ENCODE results near the gene TXLNG.

TXLNG gene

GRCh38 chrX:16839219-16839851, 53.1 kb downstream of the TXLNG start:
- H3K27ac ChIP-seq = no peak overlapping the region
- no peak overlapping the region for H3K4me2 ChIP-seq
- H3K36me3 ChIP-seq = peaks cover 67 to 100% (median 92%) of the 10 kb centered on the region in 11 experiments
- H3K4me1 ChIP-seq = peaks cover 0 to 5% (median 0%) of the 10 kb centered on the region in 10 experiments; a peak in 1 of 20 replicates
- no peak overlapping the region for H3K4me3 ChIP-seq
- H4K20me1 ChIP-seq = peaks cover 0 to 37% (median 11%) of the 10 kb centered on the region in 11 experiments; a peak in 9 of 22 replicates
- no peaks in the 10 kb centered on the region for H3K9me3 ChIP-seq (replicated peaks in 1 of 11)
- TF ChIP-seq Cebpa-rat (IDR thresholded peaks at IDR 0.05) = no peak
- H3K27me3 ChIP-seq = no peaks in the 10 kb centered on the region
- no peak overlapping the region for H3K9ac ChIP-seq

DNA sequence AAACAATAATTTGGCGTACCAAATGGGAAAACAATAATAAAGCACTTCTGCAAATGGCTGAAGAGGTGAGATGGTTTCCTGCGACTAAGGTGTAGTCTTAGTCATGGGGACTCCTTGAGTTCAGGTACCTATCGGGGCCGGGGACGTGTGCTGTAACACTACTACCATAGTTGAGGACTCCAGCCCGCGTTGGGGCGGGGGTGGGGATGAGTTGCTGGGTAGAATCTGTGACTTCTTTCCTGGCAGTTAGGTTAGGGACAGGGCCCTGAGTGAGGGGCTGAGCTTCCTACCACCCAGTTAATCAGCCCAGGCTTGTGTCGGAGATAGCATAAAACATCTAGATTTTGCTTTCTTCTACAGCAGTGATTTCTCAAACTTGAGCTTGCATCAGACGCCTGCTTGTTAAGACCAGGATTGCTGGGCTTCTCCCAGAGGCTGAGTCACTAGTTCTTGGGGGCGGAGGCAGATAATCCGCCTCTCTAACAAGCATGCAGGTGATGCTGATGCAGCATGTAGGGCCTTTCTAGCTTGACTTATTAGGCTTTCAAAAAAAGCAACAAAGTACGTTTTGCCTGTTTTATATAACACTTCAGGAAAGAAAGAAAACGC, 53.7 kb downstream of the TXLNG start:
- no peak overlapping the region for H3K4me2 ChIP-seq
- no peak for TF ChIP-seq Cebpa-rat (IDR thresholded peaks at IDR 0.05)
- H3K27ac ChIP-seq = no peak overlapping the region
- H3K27me3 ChIP-seq = no peaks in the 10 kb centered on the region
- peaks cover 0 to 5% (median 0%) of the 10 kb centered on the region in 10 experiments; a peak in 1 of 20 replicates for H3K4me1 ChIP-seq
- no peak overlapping the region for H3K4me3 ChIP-seq
- H3K36me3 ChIP-seq = peaks cover 68 to 100% (median 92%) of the 10 kb centered on the region in 11 experiments
- no peaks in the 10 kb centered on the region for H3K9me3 ChIP-seq (replicated peaks in 1 of 11)
- H4K20me1 ChIP-seq = peaks cover 0 to 37% (median 11%) of the 10 kb centered on the region in 11 experiments; a peak in 10 of 22 replicates
- no peak overlapping the region for H3K9ac ChIP-seq

DNA sequence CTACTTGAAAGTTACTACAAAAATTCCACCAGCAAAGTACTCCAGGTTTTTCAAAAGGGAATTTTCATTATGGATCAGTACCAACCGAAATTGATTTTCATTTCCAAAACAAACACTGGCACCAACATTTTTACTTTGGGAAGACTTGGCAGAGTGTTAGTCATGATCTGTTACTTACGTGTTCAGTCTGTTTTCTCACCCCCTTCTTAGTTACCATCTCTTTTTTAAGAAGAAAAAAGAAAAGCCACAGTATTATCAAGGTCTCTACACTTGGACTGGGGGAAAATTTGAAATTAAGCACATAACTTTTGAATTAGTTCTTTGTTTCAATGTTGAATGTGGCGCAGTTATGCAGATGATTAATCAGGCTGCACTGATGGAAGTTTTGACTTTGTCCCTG, 56.4 kb downstream of the TXLNG start:
- Histone ChIP-seq H3K4me2 (no peak overlapping the region), H3K27me3 (no peaks in the 10 kb centered on the region), H3K4me3 (no peak overlapping the region), H3K36me3 (peaks cover 70 to 100% (median 96%) of the 10 kb centered on the region in 11 experiments), H3K4me1 (no peaks in the 10 kb centered on the region), H3K9me3 (replicated peaks in 1 of 11) (no peaks in the 10 kb centered on the region), H3K9ac (no peak overlapping the region), H4K20me1 (peaks cover 0 to 46% (median 12%) of the 10 kb centered on the region in 11 experiments; a peak in 11 of 22 replicates), H3K27ac (no peak overlapping the region)
- TF ChIP-seq Cebpa-rat (IDR thresholded peaks at IDR 0.05) = no peak

DNA sequence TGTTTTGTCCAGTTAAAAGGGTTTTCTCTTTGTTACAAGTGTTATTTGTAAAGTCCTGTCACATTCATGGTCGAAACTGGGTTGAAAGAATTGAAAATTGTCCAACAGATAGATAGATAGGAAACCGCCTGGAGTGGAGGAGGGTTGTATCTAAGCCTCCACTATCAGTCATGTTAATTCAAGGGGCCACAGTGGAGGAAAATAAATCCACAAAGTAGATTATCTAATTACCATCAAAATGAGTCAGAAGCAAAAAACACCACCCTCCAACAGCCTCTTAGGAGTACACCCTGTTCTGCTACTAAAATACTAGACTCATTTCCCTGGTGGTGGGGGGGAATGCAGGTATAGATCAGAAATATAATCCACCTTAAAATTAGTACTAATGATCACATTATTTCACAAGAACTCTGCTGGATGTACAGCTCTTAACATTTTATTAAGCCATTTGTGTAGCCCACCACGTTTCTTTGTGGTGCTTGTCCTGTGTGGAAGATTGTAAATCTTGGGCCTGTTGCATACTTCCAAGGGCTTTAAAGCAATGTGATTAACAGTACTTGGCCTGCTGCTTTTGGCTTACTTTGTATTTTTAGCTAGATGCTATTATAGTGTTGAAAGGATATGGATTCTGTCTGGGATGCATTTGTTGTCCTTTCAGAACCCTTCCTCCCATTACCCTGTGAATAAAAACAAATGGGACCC, 57.1 kb downstream of the TXLNG start:
- H3K36me3 ChIP-seq = peaks cover 69 to 100% (median 96%) of the 10 kb centered on the region in 11 experiments

DNA sequence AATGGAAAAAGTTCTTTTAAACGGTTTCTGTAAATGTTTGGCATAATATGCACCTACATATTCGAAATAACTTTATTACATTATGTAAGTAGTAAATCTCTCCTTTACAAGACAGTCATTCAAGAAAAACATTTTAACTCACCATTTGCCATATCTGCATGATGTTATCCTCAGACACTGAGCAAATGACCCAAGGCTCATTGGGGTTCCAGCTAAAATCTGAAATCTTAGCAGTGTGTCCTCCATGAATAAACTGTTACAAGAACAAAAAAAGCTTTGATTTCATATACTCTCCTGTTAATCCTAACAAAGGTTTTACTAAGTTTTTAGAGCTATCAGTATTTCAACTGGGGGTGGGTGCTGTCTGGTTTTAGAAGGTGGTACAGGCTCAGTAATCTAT, 59.4 kb downstream of the TXLNG start:
- Histone ChIP-seq H3K27me3 (peaks cover 0 to 17% (median 3%) of the 10 kb centered on the region in 11 experiments; a peak in 9 of 22 replicates), H3K9ac (no peak overlapping the region), H3K4me1 (no peaks in the 10 kb centered on the region), H4K20me1 (peaks cover 0 to 41% (median 15%) of the 10 kb centered on the region in 11 experiments; a peak in 9 of 22 replicates), H3K9me3 (replicated peaks in 1 of 11) (no peaks in the 10 kb centered on the region), H3K36me3 (peaks cover 62 to 100% (median 93%) of the 10 kb centered on the region in 11 experiments), H3K4me3 (no peak overlapping the region), H3K27ac (no peak overlapping the region), H3K4me2 (no peak overlapping the region)
- TF ChIP-seq Cebpa-rat (IDR thresholded peaks at IDR 0.05) = no peak

More for the DNA sequence above, 57.1 kb downstream of the TXLNG start:
- H3K4me3 ChIP-seq = no peak overlapping the region
- no peaks in the 10 kb centered on the region for H3K4me1 ChIP-seq
- no peak for TF ChIP-seq Cebpa-rat (IDR thresholded peaks at IDR 0.05)
- no peak overlapping the region for H3K27ac ChIP-seq
- no peak overlapping the region for H3K4me2 ChIP-seq
- no peak overlapping the region for H3K9ac ChIP-seq
- peaks cover 0 to 46% (median 12%) of the 10 kb centered on the region in 11 experiments; a peak in 10 of 22 replicates for H4K20me1 ChIP-seq
- no peaks in the 10 kb centered on the region for H3K9me3 ChIP-seq (replicated peaks in 1 of 11)
- no peaks in the 10 kb centered on the region for H3K27me3 ChIP-seq

DNA sequence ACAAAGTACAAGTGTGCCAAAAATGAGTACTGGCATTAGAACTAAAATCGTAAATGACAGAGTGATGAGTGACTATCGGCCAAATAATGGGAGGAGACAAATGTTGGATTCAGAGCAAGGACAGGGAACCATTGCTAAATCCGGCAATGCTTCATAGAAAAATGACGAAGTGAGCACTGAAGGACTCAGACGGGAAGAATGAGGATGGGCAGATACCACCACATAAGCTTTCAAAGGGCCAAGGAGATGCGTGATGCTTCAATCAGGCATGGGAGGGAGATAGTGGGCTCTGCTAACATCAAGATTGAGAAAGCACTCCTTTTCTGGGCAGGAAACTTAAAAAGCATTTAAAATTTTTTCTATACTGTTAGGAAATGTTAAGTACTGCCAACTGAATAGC, 62.3 kb downstream of the TXLNG start:
- Histone ChIP-seq H3K4me2 (no peak overlapping the region), H3K36me3 (peaks cover 59 to 100% (median 87%) of the 10 kb centered on the region in 11 experiments), H3K27ac (no peak overlapping the region), H3K4me3 (no peak overlapping the region), H3K27me3 (peaks cover 5 to 35% (median 13%) of the 10 kb centered on the region in 11 experiments; a peak in 14 of 22 replicates), H3K4me1 (no peaks in the 10 kb centered on the region), H4K20me1 (peaks cover 0 to 61% (median 23%) of the 10 kb centered on the region in 11 experiments; a peak in 16 of 22 replicates), H3K9ac (no peak overlapping the region), H3K9me3 (replicated peaks in 1 of 11) (no peaks in the 10 kb centered on the region)
- TF ChIP-seq Cebpa-rat (IDR thresholded peaks at IDR 0.05) = no peak

GRCh38 chrX:16851421-16851820, 65.2 kb downstream of the TXLNG start:
- peaks cover 0 to 5% (median 0%) of the 10 kb centered on the region in 10 experiments; a peak in 2 of 20 replicates for H3K4me1 ChIP-seq
- H3K27ac ChIP-seq = no peak overlapping the region
- H4K20me1 ChIP-seq = peaks cover 0 to 68% (median 46%) of the 10 kb centered on the region in 11 experiments; a peak in 18 of 22 replicates
- H3K4me2 ChIP-seq = no peak overlapping the region
- peaks cover 51 to 100% (median 83%) of the 10 kb centered on the region in 11 experiments; a peak in 21 of 22 replicates for H3K36me3 ChIP-seq
- peaks cover 0 to 4% (median 2%) of the 10 kb centered on the region in 11 experiments; a peak in 6 of 22 replicates for H3K9me3 ChIP-seq (replicated peaks in 1 of 11)
- peaks cover 5 to 35% (median 13%) of the 10 kb centered on the region in 11 experiments; a peak in 14 of 22 replicates for H3K27me3 ChIP-seq
- TF ChIP-seq Cebpa-rat (IDR thresholded peaks at IDR 0.05) = no peak
- H3K4me3 ChIP-seq = no peak overlapping the region
- H3K9ac ChIP-seq = no peak overlapping the region

GRCh38 chrX:16851827-16852226, 65.6 kb downstream of the TXLNG start:
- Histone ChIP-seq H3K27me3 (peaks cover 5 to 37% (median 13%) of the 10 kb centered on the region in 11 experiments; a peak in 14 of 22 replicates), H3K4me2 (no peak overlapping the region), H3K9me3 (replicated peaks in 1 of 11) (peaks cover 0 to 9% (median 3%) of the 10 kb centered on the region in 11 experiments; a peak in 10 of 22 replicates), H3K27ac (no peak overlapping the region), H3K36me3 (peaks cover 47 to 100% (median 83%) of the 10 kb centered on the region in 11 experiments; a peak in 21 of 22 replicates), H3K4me3 (no peak overlapping the region), H3K4me1 (peaks cover 0 to 6% (median 0%) of the 10 kb centered on the region in 10 experiments; a peak in 2 of 20 replicates), H4K20me1 (peaks cover 0 to 66% (median 49%) of the 10 kb centered on the region in 11 experiments; a peak in 18 of 22 replicates), H3K9ac (no peak overlapping the region)
- TF ChIP-seq Cebpa-rat (IDR thresholded peaks at IDR 0.05) = no peak
